Activated T-helper 1 cell treated with Interleukin-2 at 50 U/mL for 16 hours (primary cell): ENCODE results near the gene ATP1B1.

Experiments
- DNase-seq: peaks from one replicate; pipeline ENCODE4 v3.0.0-alpha.2; 2020; ENCODE audit warnings: low read depth

Gene ATP1B1

DNA sequence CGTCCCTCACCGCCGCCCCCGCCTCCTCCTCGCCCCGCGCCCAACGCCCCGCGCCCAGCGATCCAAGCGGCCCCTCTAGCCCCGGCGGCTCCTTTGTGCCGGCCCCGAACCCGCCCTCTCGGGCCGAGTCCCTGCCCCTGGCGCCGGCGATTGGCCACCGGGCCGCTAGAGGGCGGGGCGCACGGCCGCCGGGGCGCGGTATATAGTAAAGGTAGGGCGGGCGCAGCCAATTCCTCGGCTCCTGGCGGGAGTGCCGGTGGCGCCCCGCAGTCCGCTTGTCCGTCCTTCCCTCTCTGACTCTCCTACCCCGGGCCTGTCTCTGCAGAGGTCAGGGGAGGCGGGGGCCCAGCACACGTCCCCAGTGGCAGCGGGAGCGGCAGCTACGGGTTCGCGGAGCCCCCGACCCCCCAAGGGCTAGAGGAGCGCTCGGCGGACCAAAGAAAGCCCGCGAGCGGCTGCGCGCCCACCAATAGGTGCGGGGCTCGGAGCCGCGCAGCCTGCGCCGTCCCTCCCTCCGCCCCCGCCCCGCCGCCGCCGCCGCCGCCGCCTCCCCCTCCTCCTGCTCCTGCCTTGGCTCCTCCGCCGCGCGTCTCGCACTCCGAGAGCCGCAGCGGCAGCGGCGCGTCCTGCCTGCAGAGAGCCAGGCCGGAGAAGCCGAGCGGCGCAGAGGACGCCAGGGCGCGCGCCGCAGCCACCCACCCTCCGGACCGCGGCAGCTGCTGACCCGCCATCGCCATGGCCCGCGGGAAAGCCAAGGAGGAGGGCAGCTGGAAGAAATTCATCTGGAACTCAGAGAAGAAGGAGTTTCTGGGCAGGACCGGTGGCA is at the start of gene ATP1B1:
TSS of gene ATP1B1 (plus strand) at position 596 of the 826 bp plus-strand sequence. CDS start at position 736, 140 bp downstream.
- DNase-seq, result peak; percentile 68

DNA sequence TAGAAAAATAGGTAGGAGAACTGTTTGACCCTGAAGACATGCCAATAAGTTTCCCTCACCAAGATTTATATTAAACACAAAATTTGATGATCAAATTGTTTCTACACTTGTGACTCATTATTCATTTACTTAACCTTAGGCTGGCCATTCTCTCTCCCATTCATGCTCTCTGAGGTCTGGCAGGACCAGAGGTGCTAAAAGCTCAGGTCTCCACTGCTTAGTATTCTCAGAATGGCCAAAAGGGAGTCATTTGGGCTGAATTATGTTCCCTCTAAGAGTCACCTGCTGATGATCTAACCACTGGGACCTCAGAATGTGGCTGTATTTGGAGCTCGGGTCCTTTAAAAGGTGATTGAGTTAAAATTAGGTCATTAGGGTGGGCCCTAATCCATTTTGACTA is 47.1 kb upstream of the ATP1B1 start:
- DNase-seq, result no peak

GRCh38 chr1:169060043-169060722 is 46.3 kb upstream of the ATP1B1 start:
- DNase-seq, result no peak

GRCh38 chr1:169060919-169061639 is 45.4 kb upstream of the ATP1B1 start:
- no peak for DNase-seq

DNA sequence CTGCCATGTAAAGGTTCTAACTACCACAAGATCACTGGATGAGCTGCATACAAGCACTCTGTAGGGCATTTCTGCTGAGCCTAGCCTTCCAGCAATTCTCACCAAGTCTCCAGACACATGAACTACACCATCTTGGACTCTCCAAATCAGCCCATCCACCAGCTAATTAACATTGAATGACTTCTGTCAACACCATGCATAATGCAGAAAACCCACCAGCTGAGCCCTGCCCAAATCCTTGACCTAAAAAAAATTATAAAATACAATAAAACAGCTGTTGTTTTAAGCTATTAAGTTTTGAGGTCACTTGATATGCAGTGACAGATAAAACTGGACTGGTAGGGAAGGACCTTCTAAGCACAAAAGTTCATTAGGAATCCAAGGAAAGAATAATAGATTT is 44.3 kb upstream of the ATP1B1 start:
- no peak for DNase-seq

- no peak for DNase-seq
Measured at GRCh38 chr1:169064103-169064502, 42.4 kb upstream of the ATP1B1 start.

DNA sequence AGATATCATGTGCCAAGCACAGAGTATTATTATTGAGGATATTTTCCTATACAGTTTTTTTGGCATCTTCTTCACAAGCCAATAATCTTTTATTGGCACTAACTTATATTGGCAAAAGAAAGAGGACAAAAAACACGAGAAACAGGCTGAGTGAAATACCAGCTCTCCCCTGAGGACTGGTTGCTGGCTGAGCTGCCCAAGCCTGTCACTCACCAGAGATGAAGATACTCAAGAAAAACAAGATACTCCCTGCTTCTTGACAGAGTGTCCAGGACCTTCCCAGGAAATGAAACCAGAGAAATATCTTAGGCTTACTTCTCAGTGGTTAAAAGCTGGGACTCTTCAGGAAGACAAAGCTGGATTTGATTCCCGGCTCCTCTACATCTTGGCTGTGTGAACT is 35.9 kb upstream of the ATP1B1 start:
- DNase-seq, result no peak

- DNase-seq, result no peak
Measured at GRCh38 chr1:169070958-169071357, 35.5 kb upstream of the ATP1B1 start.

- DNase-seq, result no peak
Measured at GRCh38 chr1:169072945-169073725, 33.4 kb upstream of the ATP1B1 start.

DNA sequence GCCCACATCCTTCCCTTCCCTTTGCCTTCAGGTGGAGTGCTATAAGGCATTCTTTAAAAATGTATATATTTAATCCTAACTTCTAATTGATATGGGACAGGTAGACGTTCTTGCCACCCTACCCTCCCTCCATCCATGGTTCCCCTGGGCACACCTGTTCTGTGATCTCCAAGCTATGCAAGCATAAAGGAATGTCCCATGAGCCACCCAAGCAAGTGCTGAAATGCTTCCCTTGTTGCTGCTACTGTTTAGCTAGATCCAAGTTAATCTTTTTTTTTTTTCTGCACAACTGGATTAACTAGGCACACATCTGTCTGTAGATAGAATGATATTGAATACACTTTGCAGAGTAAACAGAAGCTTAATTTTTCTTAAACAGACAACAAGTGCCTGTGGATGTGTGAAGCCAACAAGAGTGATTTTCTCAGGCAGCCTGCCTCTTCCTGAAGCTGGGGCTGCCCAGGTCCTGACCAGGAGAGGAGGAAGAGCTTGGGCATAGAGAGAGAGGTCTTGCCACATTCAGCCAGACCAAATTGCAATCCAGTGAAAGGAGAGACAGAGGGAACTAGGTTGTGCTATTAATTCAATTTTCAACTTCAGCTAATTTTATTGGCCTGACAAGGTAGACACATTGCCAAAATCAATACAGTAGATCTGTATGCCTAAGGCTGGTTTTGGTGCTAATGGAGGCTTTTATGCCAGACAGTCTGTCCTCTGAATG is 28.2 kb upstream of the ATP1B1 start:
- no peak for DNase-seq

DNA sequence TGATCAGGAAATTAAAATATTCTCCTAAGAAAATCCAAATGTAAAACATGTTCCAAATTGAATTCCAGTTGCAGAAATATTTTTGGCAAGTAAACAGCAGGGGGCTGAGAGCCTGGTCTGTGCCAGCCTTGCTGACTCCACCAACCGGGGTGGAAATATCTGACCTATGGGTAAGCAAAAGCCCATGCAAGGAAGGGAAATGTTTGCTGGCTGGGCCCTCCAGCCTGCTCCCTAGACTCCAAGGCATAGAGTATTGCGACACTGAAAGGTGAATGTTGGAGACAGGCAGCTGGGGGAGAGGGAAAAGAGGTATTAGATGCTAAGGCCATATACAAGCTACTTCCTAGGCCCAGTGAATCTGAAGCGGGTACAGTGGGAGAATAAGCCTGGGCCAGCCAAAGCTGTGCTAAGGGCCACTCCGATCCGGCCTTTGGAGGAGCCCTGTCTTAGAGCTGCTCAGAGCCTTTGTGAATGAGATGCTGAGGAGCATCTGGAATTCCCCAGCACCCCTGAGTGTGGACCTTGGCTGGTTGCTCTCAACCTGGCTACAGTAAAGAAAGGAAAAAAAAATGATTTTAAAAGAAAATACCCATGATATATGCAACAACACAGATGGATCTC is 24.9 kb upstream of the ATP1B1 start:
- no peak for DNase-seq

GRCh38 chr1:169085911-169086310 is 20.6 kb upstream of the ATP1B1 start:
- no peak for DNase-seq

DNA sequence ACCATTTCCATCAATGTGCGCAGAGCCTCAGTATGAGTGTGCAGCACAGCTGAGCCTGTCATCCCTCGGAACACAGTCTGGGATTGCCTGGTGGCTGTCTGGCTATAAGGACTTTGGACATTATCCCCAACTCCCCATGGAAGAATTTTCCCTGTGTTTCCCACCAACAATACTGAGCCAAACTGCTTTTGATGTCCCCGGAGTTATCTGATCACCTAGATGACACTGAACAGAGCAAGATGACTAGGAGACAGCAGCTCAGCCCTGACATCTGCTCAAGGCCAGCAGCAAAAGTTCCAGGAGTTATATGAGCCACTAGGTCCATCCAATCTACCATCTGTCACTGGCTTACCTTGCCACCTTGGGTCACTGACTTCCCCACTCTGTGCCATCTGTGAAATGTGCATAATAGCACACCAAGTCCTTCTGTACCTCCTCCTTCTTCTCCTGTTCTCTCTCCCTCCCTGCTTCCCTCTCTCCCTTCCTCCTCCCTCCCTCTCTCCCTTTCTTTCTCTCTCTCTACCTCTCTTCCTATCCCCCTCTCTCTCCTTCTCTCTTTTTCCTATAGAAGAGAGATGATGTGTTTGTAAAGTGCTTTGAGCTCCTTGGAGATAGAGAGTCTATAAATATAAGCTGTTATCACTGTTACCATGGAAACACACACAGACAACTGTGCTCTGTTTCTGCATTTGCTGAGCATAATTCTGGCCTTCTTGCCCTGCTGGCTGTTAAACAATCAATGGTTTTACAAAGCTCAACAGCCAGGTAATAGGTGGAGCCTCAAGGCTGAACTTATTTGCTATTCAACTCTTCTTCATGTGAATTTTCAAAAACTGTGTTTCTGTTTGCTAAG is 19.7 kb upstream of the ATP1B1 start:
- no peak for DNase-seq

- DNase-seq, result no peak
Measured at GRCh38 chr1:169087876-169088275, 18.6 kb upstream of the ATP1B1 start.

GRCh38 chr1:169089776-169090175 is 16.7 kb upstream of the ATP1B1 start:
- DNase-seq, result no peak

DNA sequence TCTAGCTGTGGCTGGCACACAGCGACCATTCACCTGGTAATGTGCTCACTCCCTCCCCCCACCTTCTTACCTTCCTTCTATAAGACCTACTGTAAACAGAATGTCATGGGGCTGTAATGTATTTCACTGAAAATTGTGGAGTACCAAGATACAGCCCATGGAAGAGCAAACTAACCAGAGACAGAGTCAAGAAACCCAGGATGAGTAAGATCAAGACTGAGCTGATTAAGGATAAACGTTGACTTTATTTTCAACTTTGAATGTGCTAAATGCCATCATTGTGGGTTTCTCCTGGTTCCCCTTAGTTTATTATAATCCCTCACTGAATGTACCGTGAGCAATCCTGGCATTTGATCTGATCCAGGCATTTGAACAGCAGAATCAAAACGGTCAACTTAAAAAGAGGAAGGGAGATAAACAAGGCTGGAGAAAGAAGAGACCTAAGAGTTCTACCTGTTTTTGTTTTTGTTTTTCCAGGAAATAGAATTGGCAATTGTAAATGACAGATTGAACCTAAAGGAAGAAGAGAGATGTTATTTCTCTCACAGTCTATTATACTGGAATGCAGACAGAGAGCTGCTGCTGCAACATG is 16.1 kb upstream of the ATP1B1 start:
- no peak for DNase-seq

DNA sequence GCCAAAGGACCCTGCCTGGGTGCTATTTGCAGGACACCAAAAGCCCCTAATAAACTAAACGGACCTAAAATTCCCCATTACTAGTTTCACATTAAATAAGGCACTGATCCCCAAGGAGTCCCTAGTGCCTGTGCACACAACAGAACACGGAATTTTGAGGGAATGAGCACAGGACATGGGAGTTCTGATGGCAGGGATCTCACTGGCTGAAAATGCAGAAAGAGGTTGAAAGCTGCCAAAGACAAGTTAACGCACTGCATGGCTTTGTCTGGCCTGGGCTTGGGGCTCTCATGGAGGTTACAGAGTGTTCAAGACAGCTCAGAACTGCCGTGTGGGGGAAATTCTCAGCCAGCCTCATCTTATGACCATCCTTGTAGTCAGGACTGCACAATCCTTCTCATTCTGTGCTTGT is 15.6 kb upstream of the ATP1B1 start:
- no peak for DNase-seq

- DNase-seq, result no peak
Measured at GRCh38 chr1:169091480-169091941, 15.0 kb upstream of the ATP1B1 start.

DNA sequence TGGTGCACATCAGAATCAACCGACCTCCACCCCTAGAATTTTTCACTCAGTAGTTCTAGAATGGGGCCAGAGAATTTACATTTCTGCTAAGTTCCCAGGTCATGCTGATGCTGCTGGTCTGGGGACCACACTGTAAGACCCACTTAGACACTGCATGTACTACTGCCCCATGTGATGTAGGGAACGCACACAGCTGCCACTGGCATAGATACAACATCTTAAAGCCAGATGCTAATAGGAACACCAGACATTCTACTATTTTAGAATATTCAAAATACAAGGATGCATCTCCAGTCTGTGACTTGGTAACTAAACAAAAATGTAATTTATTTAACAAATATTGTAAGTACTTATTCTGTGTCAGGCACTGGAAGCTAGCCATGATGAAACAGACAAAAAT is 14.1 kb upstream of the ATP1B1 start:
- no peak for DNase-seq
